GM12878 (cell line): ENCODE results near the gene SERPING1. TPM values are rescaled to one million over a fixed set of nuclear protein-coding genes. Genes with fewer than 3 reads are reported as not detected.

Experiments used
- BCL11A ChIP-seq: IDR thresholded peaks from 2 replicates; pipeline ENCODE4 v1.6.1; 2011; ENCODE audit warnings: low read depth, low read length
- EP300 ChIP-seq, 2 experiments: fragments of 150-350 bp in 1 of 2; IDR thresholded peaks; 2 replicates each; pipeline ENCODE4 v1.6.1; 2011 to 2012; ENCODE audit warnings: low read depth in 2 of 2, low read length in 2 of 2, borderline replicate concordance in 1 of 2, improper control_type of control experiment in 1 of 2, inconsistent platforms in 1 of 2; ENCODE audit not compliant: control insufficient read depth in 1 of 2
- MEF2A ChIP-seq: IDR thresholded peaks from 2 replicates; pipeline ENCODE4 v1.6.1; 2011; ENCODE audit warnings: low read depth, mild to moderate bottlenecking, low read length, moderate library complexity; ENCODE audit not compliant: insufficient read depth
- SUPT20H ChIP-seq: IDR thresholded peaks from 2 replicates; pipeline ENCODE4 v1.6.1; 2011; ENCODE audit warnings: low read depth, mild to moderate bottlenecking, low read length, moderate library complexity, borderline replicate concordance; ENCODE audit not compliant: control insufficient read depth
- polyA plus RNA-seq, 11 experiments: library from polyadenylated mRNA; depleted of rRNA in 4 of 11; unstranded in 6 of 11; stranded (reverse) in 5 of 11; fragments of >200 nt; fragmentation: Nextera tagmentation in 4 of 11; fragmentation: Illumina TruSeq in 1 of 11; extraction: Ambion mirVana in 4 of 11; extraction: Trizol in 1 of 11; gene quantifications; 1 replicate in 1 of 11; 2 replicates in 10 of 11; pipeline versions ENCODE4 v1.2.1 to v1.2.3, GENCODE V29; 2011 to 2016; ENCODE audit warnings: inconsistent platforms in 2 of 11, missing spikeins in 2 of 11, low read depth in 1 of 11
- total RNA-seq, 4 experiments: library from RNA; depleted of rRNA in 3 of 4; stranded (reverse); fragments of >200 nt in 3 of 4; fragmentation: Illumina TruSeq in 1 of 4; extraction: Trizol in 1 of 4; gene quantifications; 2 replicates each; pipeline versions ENCODE4 v1.2.1 to v1.2.3, GENCODE V29; 2013 to 2021
- TF ChIP-seq, protein P1 (sequence below): fragments of 450-650 bp; conservative IDR thresholded peaks from 2 replicates; pipeline ENCODE4 v1.6.1; 2017; ENCODE audit warnings: mild to moderate bottlenecking, moderate library complexity
- TF ChIP-seq, protein P2 (sequence below): fragments of 450-650 bp; IDR thresholded peaks from 2 replicates; pipeline ENCODE4 v1.6.1; 2016; ENCODE audit warnings: mild to moderate bottlenecking, moderate library complexity, borderline replicate concordance
- TF ChIP-seq, protein P3 (sequence below): fragments of 450-650 bp; IDR thresholded peaks from 2 replicates; pipeline ENCODE4 v1.6.1; 2016; ENCODE audit warnings: mild to moderate bottlenecking
- TF ChIP-seq, protein P4 (sequence below): fragments of 450-650 bp; IDR thresholded peaks from 2 replicates; pipeline ENCODE4 v1.6.1; 2017; ENCODE audit warnings: borderline replicate concordance

Gene SERPING1
- total and polyA plus RNA-seq, 10 of the 15 experiments (the other 5 are each of a cell fraction or from before 2014, with no cell fraction given), result 0.24 to 1.4 TPM; not detected in 8

DNA sequence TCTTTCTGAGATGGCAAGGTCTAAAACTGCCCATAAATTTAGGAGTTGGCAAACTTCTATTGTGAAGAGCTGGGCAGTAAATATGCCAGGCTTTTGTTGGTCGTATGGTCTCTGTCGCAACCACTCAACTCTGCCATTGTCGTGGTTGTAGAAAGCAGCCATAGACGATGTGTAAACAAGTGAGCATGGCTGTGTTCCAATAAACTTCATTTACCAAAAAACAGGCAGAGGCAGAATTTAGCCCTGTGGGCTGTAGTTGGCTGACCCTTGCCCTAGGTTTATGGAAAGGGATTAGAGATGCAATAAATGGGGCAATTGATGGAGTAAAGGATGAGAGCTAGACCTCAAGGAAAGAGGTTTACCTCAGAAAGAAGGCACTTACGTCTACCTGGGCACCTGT is 34.6 kb downstream of the SERPING1 start (continued):
- TF ChIP-seq, protein P1, sequence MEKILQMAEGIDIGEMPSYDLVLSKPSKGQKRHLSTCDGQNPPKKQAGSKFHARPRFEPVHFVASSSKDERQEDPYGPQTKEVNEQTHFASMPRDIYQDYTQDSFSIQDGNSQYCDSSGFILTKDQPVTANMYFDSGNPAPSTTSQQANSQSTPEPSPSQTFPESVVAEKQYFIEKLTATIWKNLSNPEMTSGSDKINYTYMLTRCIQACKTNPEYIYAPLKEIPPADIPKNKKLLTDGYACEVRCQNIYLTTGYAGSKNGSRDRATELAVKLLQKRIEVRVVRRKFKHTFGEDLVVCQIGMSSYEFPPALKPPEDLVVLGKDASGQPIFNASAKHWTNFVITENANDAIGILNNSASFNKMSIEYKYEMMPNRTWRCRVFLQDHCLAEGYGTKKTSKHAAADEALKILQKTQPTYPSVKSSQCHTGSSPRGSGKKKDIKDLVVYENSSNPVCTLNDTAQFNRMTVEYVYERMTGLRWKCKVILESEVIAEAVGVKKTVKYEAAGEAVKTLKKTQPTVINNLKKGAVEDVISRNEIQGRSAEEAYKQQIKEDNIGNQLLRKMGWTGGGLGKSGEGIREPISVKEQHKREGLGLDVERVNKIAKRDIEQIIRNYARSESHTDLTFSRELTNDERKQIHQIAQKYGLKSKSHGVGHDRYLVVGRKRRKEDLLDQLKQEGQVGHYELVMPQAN, result no peak
- no peak for TF ChIP-seq MEF2A
- TF ChIP-seq, protein P2, sequence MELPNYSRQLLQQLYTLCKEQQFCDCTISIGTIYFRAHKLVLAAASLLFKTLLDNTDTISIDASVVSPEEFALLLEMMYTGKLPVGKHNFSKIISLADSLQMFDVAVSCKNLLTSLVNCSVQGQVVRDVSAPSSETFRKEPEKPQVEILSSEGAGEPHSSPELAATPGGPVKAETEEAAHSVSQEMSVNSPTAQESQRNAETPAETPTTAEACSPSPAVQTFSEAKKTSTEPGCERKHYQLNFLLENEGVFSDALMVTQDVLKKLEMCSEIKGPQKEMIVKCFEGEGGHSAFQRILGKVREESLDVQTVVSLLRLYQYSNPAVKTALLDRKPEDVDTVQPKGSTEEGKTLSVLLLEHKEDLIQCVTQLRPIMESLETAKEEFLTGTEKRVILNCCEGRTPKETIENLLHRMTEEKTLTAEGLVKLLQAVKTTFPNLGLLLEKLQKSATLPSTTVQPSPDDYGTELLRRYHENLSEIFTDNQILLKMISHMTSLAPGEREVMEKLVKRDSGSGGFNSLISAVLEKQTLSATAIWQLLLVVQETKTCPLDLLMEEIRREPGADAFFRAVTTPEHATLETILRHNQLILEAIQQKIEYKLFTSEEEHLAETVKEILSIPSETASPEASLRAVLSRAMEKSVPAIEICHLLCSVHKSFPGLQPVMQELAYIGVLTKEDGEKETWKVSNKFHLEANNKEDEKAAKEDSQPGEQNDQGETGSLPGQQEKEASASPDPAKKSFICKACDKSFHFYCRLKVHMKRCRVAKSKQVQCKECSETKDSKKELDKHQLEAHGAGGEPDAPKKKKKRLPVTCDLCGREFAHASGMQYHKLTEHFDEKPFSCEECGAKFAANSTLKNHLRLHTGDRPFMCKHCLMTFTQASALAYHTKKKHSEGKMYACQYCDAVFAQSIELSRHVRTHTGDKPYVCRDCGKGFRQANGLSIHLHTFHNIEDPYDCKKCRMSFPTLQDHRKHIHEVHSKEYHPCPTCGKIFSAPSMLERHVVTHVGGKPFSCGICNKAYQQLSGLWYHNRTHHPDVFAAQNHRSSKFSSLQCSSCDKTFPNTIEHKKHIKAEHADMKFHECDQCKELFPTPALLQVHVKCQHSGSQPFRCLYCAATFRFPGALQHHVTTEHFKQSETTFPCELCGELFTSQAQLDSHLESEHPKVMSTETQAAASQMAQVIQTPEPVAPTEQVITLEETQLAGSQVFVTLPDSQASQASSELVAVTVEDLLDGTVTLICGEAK, result no peak
- TF ChIP-seq SUPT20H, result no peak
- no peak for TF ChIP-seq BCL11A
- TF ChIP-seq, protein P3, sequence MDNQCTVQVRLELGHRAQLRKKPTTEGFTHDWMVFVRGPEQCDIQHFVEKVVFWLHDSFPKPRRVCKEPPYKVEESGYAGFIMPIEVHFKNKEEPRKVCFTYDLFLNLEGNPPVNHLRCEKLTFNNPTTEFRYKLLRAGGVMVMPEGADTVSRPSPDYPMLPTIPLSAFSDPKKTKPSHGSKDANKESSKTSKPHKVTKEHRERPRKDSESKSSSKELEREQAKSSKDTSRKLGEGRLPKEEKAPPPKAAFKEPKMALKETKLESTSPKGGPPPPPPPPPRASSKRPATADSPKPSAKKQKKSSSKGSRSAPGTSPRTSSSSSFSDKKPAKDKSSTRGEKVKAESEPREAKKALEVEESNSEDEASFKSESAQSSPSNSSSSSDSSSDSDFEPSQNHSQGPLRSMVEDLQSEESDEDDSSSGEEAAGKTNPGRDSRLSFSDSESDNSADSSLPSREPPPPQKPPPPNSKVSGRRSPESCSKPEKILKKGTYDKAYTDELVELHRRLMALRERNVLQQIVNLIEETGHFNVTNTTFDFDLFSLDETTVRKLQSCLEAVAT, result no peak
- no peak for TF ChIP-seq EP300 (IDR thresholded peaks at IDR 0.05; ENCODE audit: borderline replicate concordance in 1 of 2, control insufficient read depth in 1 of 2, low read depth in 2 of 2, low read length in 2 of 2)
- TF ChIP-seq, protein P4, sequence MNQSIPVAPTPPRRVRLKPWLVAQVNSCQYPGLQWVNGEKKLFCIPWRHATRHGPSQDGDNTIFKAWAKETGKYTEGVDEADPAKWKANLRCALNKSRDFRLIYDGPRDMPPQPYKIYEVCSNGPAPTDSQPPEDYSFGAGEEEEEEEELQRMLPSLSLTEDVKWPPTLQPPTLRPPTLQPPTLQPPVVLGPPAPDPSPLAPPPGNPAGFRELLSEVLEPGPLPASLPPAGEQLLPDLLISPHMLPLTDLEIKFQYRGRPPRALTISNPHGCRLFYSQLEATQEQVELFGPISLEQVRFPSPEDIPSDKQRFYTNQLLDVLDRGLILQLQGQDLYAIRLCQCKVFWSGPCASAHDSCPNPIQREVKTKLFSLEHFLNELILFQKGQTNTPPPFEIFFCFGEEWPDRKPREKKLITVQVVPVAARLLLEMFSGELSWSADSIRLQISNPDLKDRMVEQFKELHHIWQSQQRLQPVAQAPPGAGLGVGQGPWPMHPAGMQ, result no peak
